Putamen (tissue), 1 donor: ENCODE data around the gene KDM4C.
"Not testable (repeated sequence)": the region's sequence is repeated elsewhere in the genome, so short reads cannot be mapped to it uniquely, and the experiment has no call there.

Experiments
- DNase-seq: peaks from one replicate; pipeline ENCODE4 v3.0.0-alpha.2; 2016; ENCODE audit warnings: low spot score

The KDM4C gene

DNA sequence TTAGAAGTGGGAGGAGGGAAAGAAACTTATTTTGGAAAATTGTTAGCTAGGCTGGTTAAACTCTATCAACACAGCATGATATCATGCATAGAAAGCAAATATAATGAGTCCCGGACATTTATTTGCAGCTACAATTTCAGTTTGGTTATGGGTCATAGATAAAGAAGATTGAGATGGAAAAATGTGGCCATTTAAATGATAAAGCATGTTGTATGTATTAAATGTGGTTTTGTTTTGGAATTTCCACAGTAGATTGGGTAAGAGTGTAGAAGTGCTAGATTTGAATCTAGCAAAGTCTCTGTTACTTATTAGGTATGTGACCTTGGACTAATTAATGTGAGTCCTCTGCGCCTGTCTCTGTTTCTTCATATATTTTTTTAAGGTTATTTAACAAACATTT is 217.4 kb downstream of the KDM4C start:
- no peak for DNase-seq

- DNase-seq = no peak
Observed at GRCh38 chr9:6977761-6978160, 220.0 kb downstream of the KDM4C start.

GRCh38 chr9:6978591-6978990 is 220.8 kb downstream of the KDM4C start:
- DNase-seq = no peak

GRCh38 chr9:6984941-6985578 is 227.3 kb downstream of the KDM4C start:
- no peak for DNase-seq

DNA sequence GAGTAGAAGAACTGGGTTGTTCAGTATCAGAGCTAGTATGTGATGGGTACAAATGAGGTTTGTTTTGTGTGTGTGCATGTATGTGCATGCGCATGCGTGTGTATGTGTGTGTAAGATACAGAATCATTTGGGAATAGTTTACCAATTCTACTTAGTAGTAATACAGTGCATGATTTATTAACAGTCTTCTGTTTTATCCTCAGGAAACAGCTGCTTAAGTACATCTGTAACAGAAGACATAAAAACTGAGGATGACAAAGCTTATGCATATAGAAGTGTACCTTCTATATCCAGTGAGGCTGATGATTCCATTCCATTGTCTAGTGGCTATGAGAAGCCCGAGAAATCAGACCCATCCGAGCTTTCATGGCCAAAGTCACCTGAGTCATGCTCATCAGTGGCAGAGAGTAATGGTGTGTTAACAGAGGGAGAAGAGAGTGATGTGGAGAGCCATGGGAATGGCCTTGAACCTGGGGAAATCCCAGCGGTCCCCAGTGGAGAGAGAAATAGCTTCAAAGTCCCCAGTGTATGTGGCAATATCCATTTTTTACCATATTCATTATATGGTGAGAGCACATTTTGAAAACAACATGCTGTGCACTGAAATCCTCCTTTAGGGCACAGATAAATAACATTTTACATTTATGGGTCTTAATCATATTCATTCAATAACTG is 228.5 kb downstream of the KDM4C start:
- no peak for DNase-seq

DNA sequence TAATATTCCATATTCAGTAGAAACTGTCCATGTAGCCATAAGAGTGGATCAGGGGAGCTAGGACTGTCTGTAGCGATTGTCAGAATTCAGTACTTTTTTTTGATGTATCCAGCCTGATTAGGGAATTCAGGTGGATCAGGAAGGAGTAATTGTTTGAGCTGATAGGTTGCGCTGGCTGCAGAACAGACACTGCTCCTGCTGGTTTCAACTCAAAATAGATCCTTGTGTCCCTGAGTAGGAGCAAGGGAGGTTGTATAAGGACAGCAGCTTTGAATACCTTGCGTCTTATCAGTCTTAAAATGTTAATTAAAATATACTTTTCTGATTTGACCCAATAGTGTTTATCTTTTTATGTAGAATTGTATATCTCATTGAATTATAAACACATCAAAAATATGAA is 229.6 kb downstream of the KDM4C start:
- no peak for DNase-seq

DNA sequence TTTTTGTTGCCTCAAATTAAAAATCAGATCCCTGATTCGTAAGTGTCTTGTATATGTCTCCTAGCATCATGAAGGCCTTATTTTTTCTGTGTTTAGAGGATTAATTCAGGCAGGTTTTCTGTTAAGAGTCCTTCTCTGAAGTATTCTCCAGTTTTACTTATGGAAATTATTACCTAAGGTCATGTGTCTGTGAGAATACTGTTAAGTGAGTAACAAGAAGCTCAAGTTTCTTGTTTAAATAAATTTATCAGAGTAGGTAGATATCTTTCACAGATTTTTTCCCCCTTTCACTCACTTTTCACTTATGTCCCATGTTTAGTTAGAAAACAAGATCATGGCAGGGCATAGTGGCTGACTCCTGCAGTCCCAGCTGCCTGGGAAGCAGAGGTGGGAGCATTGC is 233.6 kb downstream of the KDM4C start:
- DNase-seq = no peak

DNA sequence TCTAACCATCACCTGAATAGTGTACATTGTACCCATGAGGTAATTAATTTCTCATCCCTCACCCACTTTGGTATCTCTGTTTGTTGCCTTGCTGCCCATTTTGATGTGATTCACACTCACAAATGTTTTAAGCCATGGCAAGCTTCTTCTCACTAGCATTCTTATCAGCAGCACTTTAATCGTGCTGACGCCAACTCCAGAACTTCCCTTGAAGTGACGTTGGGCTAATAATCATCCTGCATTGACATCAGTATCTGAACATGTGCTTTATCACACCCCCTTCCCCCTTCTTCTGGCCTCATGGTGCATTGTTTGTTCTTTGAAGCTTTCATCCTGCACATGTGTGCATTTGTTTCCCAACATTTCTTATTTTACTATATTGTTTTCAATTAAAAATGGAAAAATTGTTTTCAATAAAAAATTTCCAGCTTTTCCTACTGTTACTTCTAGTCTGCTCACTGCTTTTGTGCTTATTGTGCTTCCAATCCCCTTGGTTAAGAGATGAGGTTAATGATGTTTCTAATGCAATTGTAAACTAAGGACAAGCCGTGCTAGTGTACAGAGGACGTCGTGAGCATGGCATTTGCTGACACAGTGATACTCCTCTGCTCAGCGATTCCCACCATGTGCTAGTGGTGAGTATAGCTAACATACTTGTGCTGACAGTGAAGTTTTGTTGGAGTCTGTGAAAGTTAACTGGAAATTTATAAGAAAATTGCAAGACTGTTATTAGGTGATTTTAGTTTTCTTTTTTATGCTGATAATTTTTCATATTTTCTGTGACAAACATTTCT is 238.5 kb downstream of the KDM4C start:
- no peak for DNase-seq

DNA sequence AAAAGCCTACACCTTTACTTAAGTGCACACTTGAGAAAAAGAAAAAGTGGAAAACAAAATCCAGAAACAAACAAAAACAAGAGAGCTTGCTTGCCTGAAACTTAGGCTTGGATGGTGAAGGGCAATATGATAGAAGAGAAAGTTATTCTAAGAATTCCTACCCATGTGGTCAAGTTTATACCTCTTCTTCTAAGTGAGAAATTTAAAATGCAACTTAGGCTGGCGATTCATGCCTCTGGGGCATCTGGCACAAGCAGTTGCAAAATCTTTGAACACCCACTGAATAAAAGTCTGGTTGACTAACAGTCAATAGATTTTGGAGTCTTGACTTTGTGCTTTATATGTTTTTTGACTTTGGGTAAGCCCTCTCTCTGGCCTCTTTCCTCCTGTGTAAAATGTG is 239.6 kb downstream of the KDM4C start:
- DNase-seq = no peak

GRCh38 chr9:6999794-7000193 is 242.0 kb downstream of the KDM4C start:
- no peak for DNase-seq

- DNase-seq = no peak
Observed at GRCh38 chr9:7001571-7001970, 243.8 kb downstream of the KDM4C start.

GRCh38 chr9:7003861-7004260 is 246.1 kb downstream of the KDM4C start:
- DNase-seq = no peak

- no peak for DNase-seq
Observed at GRCh38 chr9:7006417-7006816, 248.6 kb downstream of the KDM4C start.

- DNase-seq = no peak
Observed at GRCh38 chr9:7008411-7008810, 250.6 kb downstream of the KDM4C start.

- no peak for DNase-seq
Observed at GRCh38 chr9:7009065-7009464, 251.3 kb downstream of the KDM4C start.

GRCh38 chr9:7011395-7012067 is 253.8 kb downstream of the KDM4C start:
- DNase-seq = no peak

DNA sequence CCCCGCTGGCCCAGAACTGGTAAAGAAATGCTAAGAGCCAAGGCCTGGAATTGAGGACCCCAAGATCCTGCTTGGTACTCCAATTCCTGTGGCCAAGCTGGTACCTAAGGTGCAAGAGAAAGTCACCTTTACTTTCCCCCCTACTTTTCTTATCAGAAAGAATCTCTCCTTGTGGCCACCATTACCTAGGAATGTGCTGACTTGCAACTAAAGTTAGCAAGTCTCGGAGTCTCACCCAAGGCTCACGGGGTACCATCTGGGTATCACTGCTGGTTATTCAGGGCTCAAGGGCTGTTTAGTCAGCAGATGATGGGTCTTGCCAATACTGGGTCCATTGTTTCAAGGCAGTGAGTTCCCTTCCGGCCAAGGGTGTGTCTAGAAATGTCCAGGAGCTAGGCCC is 270.2 kb downstream of the KDM4C start:
- no peak for DNase-seq

GRCh38 chr9:7028591-7028990 is 270.8 kb downstream of the KDM4C start:
- no peak for DNase-seq

DNA sequence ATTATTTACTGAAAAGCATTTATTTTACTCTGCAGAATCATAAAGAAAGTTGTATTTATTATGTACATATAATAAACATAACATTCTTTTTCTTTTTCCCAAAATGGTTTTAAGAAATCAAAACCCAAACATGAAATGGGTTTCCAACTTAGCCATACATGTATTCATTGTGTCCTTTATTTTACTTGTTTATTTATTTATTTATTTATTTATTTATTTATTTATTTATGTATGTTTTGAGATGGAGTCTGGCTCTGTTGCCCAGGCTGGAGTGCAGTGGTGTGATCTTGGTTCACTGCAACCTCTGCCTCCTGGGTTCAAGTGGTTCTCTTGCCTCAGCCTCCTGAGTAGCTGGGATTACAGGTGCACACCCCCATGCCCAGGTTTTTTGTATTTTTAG is 273.2 kb downstream of the KDM4C start:
- DNase-seq = not testable (repeated sequence)

- no peak for DNase-seq
Observed at GRCh38 chr9:7033076-7034045, 275.6 kb downstream of the KDM4C start.

- DNase-seq = no peak
Observed at GRCh38 chr9:7037176-7037575, 279.4 kb downstream of the KDM4C start.
